OCI-LY1 (cell line): ENCODE results near the gene PTPN3.

Source experiments
- H2AFZ ChIP-seq: fragments of 200-600 bp; sonication (generic), shearing (Covaris generic); 2 replicates; pipeline ENCODE4 v1.6.0; 2014; ENCODE audit warnings: antibody characterized with exemption, mild to moderate bottlenecking, low read length
- H3F3A ChIP-seq: fragments of 200-600 bp; sonication (generic), shearing (Covaris generic); 2 replicates; pipeline ENCODE4 v1.6.0; 2014; ENCODE audit warnings: mild to moderate bottlenecking, antibody characterized with exemption, low read length, moderate library complexity; ENCODE audit not compliant: insufficient read depth
- H3K27ac ChIP-seq: fragments of 200-600 bp; sonication (generic); 2 replicates; pipeline ENCODE4 v1.5.1; 2014; ENCODE audit warnings: low read length, mixed run types, mild to moderate bottlenecking, low read depth; ENCODE audit not compliant: poor library complexity, severe bottlenecking
- H3K27me3 ChIP-seq: fragments of 200-600 bp; sonication (generic); 2 replicates; pipeline ENCODE4 v1.6.0; 2014; ENCODE audit warnings: antibody characterized with exemption, mild to moderate bottlenecking, low read length, moderate library complexity; ENCODE audit not compliant: insufficient read depth
- H3K36me3 ChIP-seq: fragments of 200-600 bp; sonication (generic); 2 replicates; pipeline ENCODE4 v1.6.1; 2014; ENCODE audit warnings: mild to moderate bottlenecking, antibody characterized with exemption, low read length, moderate library complexity, mixed read lengths; ENCODE audit not compliant: insufficient read depth
- H3K4me1 ChIP-seq: fragments of 200-600 bp; sonication (generic); 2 replicates; pipeline ENCODE4 v1.5.1; 2014; ENCODE audit warnings: mild to moderate bottlenecking, low read length, moderate library complexity; ENCODE audit not compliant: insufficient read depth, severe bottlenecking
- H3K4me2 ChIP-seq: fragments of 200-600 bp; sonication (generic), shearing (Covaris generic); 2 replicates; pipeline ENCODE4 v1.6.1; 2014; ENCODE audit warnings: low read length
- H3K4me3 ChIP-seq: fragments of 200-600 bp; sonication (generic); 2 replicates; pipeline ENCODE4 v1.5.1; 2014; ENCODE audit warnings: low read length, low read depth, mild to moderate bottlenecking, mixed read lengths; ENCODE audit not compliant: poor library complexity, severe bottlenecking
- H3K79me2 ChIP-seq: fragments of 200-600 bp; shearing (Covaris generic); 2 replicates; pipeline ENCODE4 v1.6.1; 2016; ENCODE audit warnings: mixed run types, low read length, mixed read lengths; ENCODE audit not compliant: insufficient read depth
- H3K9ac ChIP-seq: fragments of 200-600 bp; sonication (generic), shearing (Covaris generic); 2 replicates; pipeline ENCODE4 v1.6.1; 2014; ENCODE audit warnings: mild to moderate bottlenecking, low read length, mixed read lengths
- H3K9me2 ChIP-seq: fragments of 200-600 bp; sonication (generic), shearing (Covaris generic); 2 replicates; pipeline ENCODE4 v1.6.1; 2014; ENCODE audit warnings: low read depth, mild to moderate bottlenecking, low read length, mixed read lengths
- H3K9me3 ChIP-seq: fragments of 200-600 bp; shearing (Covaris generic); 2 replicates; pipeline ENCODE4 v1.6.1; 2014; ENCODE audit warnings: low read length, mixed read lengths
- H4K20me1 ChIP-seq: fragments of 200-600 bp; sonication (generic), shearing (Covaris generic); 2 replicates; pipeline ENCODE4 v1.6.0; 2016; ENCODE audit warnings: mild to moderate bottlenecking, low read length; ENCODE audit not compliant: insufficient read depth
- CTCF ChIP-seq: fragments of 200-600 bp; sonication (generic), shearing (Covaris generic); IDR thresholded peaks from 2 replicates; pipeline ENCODE4 v1.5.1; 2017; ENCODE audit warnings: mild to moderate bottlenecking, antibody characterized with exemption, low read length, moderate library complexity, mixed read lengths
- EZH2 ChIP-seq: fragments of 200-600 bp; sonication (generic), shearing (Covaris generic); IDR thresholded peaks from 2 replicates; pipeline ENCODE4 v1.8.0; 2017; ENCODE audit warnings: borderline replicate concordance, mixed run types, mild to moderate bottlenecking, antibody characterized with exemption, low read length, moderate library complexity, mixed read lengths

The PTPN3 gene

GRCh38 chr9:109403766-109404320 lies 94.3 kb downstream of the PTPN3 start:
- no peaks in the 10 kb centered on the region for H3F3A ChIP-seq
- TF ChIP-seq CTCF (no peak), EZH2 (no peak)
- H3K27me3 ChIP-seq, result no peaks in the 10 kb centered on the region; the same call in 1 of the 2 replicates
- no peak overlapping the region for H3K4me3 ChIP-seq
- no peaks in the 10 kb centered on the region for H3K4me1 ChIP-seq
- no peaks in the 10 kb centered on the region for H4K20me1 ChIP-seq
- H3K4me2 ChIP-seq, result no peak overlapping the region
- H3K27ac ChIP-seq, result no peak overlapping the region
- no peaks in the 10 kb centered on the region for H3K9me3 ChIP-seq
- H3K9me2 ChIP-seq, result no peaks in the 10 kb centered on the region
- H2AFZ ChIP-seq, result no peak overlapping the region
- H3K9ac ChIP-seq, result no peak overlapping the region
- no peaks in the 10 kb centered on the region for H3K36me3 ChIP-seq
- no peaks in the 10 kb centered on the region for H3K79me2 ChIP-seq

GRCh38 chr9:109403116-109403515 lies 95.0 kb downstream of the PTPN3 start:
- H3K4me1 ChIP-seq, result no peaks in the 10 kb centered on the region
- H3K27me3 ChIP-seq, result no peaks in the 10 kb centered on the region; the same call in 1 of the 2 replicates
- H3K27ac ChIP-seq, result no peak overlapping the region
- H3K36me3 ChIP-seq, result no peaks in the 10 kb centered on the region
- H3K9ac ChIP-seq, result no peak overlapping the region
- no peak overlapping the region for H3K4me3 ChIP-seq
- H3K9me2 ChIP-seq, result no peaks in the 10 kb centered on the region
- H3K9me3 ChIP-seq, result no peaks in the 10 kb centered on the region
- no peaks in the 10 kb centered on the region for H4K20me1 ChIP-seq
- no peaks in the 10 kb centered on the region for H3F3A ChIP-seq
- no peak overlapping the region for H2AFZ ChIP-seq
- no peaks in the 10 kb centered on the region for H3K79me2 ChIP-seq
- TF ChIP-seq CTCF (no peak), EZH2 (no peak)
- no peak overlapping the region for H3K4me2 ChIP-seq

GRCh38 chr9:109401990-109402318 lies 96.2 kb downstream of the PTPN3 start:
- H3K27me3 ChIP-seq, result no peaks in the 10 kb centered on the region; the same call in 1 of the 2 replicates
- H3K27ac ChIP-seq, result no peak overlapping the region
- no peaks in the 10 kb centered on the region for H3K4me1 ChIP-seq
- H3F3A ChIP-seq, result no peaks in the 10 kb centered on the region
- H3K36me3 ChIP-seq, result no peaks in the 10 kb centered on the region
- no peak overlapping the region for H2AFZ ChIP-seq
- no peak overlapping the region for H3K4me2 ChIP-seq
- no peaks in the 10 kb centered on the region for H4K20me1 ChIP-seq
- H3K9me2 ChIP-seq, result no peaks in the 10 kb centered on the region
- no peak overlapping the region for H3K4me3 ChIP-seq
- TF ChIP-seq EZH2 (no peak), CTCF (no peak)
- no peaks in the 10 kb centered on the region for H3K9me3 ChIP-seq
- H3K79me2 ChIP-seq, result no peaks in the 10 kb centered on the region
- H3K9ac ChIP-seq, result no peak overlapping the region
